ACHN (cell line): ENCODE results near the gene ZIC2.
"Not testable (repeated sequence)": the region's sequence is repeated elsewhere in the genome, so short reads cannot be mapped to it uniquely, and the experiment has no call there.

Experiments
- DNase-seq: peaks from one replicate; pipeline ENCODE4 v3.0.0-alpha.2; 2015
- in situ Hi-C: cut with HindIII; loops from 2 replicates; pipeline ENCODE4 v1.10.0; 2017; ENCODE audit warnings: low sequenced_read_pairs, low pct_ligation_motif_present, low pct_unique_long_range_greater_than_20kb

Gene ZIC2

DNA sequence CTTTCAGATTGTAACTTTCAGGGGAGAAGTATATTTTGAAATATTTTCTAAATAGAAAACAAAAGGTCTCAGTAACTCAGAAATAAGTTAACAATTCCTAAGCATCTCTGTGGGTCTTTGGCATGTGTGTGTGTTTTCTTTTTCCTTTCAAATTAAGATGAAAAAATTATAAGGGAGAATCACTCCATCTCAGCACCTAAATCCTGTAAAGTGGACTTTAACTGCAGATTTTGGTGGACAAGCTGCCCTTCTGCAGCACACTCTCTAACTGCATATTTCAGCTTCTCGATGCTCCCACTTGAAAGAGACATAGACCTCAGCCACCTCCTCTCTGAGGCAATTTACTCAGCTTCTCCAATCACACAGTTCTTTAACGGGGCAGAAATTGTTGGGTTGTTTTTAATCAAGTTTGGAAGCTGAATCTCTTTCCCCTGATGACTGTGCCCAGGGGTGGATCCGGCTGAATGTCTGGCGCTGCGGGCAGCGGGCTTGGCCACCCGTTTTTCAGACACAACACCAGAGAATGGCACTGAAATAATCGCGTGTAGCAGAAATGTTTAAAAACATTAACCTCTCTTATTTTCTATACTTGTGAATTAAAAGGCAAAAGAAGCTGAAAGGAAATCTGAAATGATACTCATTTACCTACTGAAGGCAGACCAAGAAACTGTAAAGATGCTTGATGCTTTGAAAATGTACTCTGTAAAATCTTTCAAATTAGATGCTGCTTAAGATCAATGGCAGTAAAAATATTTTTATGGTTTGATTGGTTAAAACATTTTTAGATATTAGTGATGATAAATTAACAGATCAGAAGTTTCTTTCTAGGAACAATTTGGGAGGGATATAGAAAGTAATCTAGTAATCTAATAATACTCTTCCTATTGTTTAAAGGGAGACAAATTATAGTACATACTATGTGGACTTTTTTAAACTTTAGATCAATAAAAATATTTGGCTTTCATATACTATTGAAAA lies 12.4 kb downstream of the ZIC2 start:
- no peak for DNase-seq
- in situ Hi-C loops, result no loop called here

DNA sequence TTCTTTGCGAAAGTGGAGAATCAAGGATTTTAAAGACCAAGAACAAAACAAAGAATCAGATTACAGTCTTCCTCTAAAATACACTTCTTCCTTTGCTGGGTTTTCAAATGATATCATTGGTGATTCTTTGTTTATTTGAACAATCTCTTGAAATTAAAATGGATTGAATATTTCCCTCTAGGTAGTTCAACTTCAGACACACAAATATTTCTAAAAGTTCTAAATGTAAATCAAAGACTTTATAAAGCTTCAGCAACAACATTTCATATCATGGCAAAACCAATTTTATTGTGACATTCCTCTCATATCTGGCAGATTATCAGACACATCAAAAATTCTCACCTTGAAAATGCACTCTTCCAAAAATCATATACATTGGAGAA lies 13.0 kb downstream of the ZIC2 start:
- in situ Hi-C loops, result no loop called here
- DNase-seq, result no peak

DNA sequence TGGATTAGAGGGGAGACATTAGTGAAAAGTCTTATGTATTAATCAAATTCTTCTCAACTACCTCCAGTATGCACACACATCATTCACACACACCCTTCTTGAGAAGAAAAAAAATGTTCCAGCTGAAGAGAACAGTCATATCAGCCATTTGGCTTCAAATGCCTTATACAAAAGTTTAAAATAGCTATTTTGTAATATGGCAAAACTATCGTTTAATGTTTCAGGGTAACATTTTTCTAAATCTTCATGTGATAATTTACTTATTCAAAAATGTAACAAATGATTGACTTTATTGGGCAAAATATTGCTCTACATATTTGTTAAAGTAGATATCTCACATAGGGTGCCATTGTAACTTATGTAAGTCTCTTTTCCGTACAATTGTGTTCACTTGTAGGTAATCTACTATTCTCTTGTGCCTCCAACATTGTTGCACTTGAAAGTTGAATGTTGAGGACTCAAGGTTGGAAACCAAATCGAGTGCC lies 13.6 kb downstream of the ZIC2 start:
- in situ Hi-C loops, result no loop called here
- DNase-seq, result no peak

DNA sequence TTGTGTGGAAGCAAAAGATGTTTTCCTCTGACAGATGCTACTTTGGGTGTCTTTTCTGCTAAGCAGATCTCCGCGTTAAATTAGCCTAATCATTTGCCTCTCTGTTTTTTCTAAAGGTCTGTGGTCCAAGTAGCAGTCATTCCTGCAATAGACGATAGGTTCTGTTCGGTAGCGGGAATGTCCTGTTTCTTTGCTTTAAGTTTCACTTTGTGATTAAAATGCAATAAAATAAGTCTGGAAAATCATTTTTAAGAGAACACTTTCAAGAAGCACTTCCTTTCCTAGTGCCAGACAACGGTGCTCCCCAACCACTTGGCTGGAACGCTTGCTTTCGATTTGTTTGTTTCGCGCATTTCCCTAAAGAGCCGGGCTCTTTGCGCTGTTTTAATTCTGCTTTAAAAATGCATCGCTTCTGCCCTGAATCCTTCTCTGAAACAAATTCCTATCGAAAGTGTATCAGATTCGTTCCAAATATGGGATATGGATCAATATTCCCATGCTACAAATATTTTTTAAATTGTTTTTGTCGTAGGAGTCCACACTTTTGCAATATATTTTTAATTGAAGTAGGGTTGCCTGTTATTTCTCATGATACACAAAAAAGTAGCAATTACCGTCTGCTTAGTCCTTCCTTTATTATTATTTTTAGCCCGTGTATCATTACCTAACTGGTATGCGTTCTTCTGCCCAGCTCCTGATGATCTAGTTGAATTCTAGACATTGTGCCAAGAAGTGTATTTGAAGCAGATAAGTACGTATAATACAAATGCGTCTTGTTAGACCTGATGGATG lies 14.2 kb downstream of the ZIC2 start:
- no peak for DNase-seq
- in situ Hi-C loops, result no loop called here

DNA sequence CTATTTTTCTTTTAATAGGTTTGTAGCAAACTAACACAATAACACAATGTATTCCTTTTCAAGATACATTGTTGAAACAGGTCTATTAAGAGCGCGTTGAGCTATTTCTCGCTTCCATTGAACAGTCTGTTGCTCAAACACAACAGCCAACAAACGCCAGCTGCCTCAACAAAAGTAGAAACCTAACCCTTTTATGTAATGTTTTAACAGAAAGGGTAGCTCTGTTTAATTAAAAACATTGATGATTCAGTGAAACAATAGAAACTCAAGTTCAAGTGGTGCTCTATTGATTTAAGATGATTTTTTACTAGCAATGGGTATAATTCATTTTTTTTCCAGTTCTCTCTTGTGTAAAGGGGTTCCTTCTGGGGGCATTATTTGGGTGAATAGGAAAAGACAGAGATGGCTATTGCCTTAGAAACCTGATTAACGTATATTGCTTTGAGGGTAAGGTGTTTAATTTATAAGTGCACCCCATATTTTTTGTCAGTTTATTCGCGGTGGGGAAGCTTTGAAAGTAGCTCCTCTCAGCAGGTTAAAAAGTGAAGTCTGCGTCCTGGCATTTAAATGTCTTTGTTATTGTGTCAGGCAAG lies 14.9 kb downstream of the ZIC2 start:
- in situ Hi-C loops, result no loop called here
- no peak for DNase-seq

DNA sequence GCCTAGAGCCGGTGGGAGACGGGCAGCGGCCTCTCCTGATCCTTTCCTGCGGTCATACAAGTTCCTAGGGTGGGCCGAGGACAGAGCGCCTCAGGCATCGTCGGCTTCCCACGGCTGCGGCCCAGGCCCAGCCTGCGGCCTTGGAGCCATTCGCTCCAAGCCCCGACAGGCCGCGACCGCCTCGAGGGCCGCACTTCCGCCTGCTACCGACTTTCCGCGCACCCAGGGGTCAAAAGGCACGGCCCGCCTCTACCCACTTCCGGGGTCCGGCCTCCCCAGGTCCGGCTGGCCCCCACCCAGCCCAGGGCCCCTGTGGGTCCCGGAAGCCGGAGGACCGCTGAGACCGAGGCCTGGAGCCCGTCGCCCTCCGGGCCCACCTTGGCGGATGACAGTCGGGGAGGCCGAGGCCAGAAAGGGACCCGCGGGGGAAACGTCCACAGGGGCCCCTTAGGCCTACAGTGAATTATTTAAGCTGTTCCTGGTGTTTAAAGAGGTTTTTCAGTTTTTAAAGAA lies 16.2 kb downstream of the ZIC2 start:
- no peak for DNase-seq
- in situ Hi-C loops, result no loop called here

DNA sequence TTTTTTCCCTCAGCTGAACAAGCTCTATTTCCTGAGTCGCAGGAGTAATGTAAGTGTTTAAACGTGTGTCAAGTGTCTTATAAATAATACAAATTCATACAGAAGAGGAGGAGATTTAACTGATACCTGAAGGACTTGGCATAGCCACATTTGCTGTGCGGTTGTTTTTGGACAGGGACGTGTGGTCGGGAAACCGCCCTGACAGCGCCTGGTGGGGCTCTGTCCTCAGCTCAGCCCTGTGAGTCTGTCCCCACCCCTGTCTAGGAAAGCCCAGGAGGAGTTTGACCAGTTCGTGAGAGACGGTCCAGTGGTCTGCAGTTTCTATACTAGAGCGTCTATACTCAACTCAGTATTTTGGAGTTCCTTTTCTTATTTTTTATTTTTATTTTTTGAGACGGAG lies 16.7 kb downstream of the ZIC2 start:
- in situ Hi-C loops, result no loop called here
- no peak for DNase-seq

DNA sequence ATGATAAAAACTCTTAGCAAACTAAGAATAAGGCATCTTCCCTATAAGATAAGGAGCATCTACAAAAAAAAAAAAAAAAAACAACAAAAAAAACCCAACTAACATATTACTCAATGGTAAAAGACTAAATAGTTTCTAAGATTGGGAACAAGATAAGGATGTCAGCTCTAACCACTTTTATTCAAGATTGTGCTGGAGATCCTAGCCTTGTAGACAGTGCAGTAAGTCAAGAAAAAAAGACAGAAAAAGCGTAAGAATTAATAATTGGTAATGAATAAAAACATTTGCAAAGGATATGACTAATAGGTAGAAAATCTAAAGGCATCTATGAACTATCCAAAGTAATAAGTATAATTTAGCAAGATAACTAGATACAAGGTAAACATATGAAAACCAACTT lies 33.0 kb downstream of the ZIC2 start:
- in situ Hi-C loops, result no loop called here
- DNase-seq, result no peak

DNA sequence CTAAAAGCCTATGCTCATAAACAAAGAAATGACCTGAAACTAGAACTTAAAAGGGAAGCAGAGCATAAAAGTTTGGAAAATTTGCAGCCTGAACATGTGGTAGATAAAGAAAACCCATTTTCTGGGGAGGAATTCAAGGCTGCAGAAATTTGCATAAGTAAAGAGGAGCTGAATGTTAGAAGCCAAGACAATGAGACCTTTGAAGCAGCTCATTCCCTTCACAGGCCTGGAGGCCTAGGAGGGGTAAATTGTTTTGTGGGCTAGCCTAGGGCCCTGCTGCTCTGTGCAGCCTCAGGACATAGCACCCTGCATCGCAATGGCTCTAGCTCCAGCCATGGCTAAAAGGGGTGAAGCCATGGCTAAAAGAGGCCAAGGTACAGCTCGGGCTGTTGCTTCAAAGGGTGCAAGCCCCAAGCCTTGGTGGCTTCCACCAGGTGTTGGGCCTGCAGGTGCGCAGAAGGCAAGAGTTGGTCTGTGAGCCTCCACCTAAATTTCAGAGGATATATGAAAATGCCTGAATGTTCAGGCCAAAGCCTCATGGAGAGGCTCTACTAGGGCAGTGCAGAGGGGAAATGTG lies 38.3 kb downstream of the ZIC2 start:
- in situ Hi-C loops, result no loop called here
- no peak for DNase-seq

DNA sequence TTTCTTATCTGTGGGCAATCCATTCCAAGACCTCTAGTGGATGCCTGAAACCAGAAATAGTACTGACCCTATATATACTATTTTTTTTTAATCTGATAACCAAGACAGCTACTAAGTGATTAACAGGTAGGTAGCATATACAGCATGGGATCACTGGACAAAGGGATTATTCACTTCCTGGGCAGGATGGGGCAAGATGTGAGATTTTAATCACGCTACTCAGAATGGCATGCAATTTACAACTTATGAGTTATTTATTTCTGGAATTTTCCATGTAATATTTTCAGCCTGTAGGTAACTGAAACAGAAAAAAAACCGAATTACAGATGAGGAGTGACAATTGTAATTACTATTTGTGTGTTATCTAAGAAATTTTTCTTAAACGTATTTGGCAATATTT lies 41.2 kb downstream of the ZIC2 start:
- DNase-seq, result no peak
- in situ Hi-C loops, result no loop called here

DNA sequence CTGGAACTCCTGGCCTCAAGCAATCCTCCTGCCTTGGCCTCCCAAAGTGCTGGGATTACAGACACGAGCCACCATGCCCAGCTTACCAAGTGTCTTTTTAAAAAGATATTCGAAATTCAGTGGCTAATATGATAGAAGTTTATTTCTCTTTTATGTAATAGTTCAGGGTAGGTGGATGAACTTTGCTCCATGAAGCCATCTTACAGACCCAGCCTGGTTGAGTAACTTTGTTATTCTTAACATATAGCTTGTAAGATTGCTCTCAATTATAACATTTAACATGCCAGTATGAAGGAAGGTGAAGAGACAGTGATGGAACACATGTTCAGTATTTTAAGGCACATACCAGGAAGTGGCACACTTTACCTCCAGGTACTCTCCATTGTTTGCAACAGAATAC lies 42.4 kb downstream of the ZIC2 start:
- DNase-seq, result no peak

DNA sequence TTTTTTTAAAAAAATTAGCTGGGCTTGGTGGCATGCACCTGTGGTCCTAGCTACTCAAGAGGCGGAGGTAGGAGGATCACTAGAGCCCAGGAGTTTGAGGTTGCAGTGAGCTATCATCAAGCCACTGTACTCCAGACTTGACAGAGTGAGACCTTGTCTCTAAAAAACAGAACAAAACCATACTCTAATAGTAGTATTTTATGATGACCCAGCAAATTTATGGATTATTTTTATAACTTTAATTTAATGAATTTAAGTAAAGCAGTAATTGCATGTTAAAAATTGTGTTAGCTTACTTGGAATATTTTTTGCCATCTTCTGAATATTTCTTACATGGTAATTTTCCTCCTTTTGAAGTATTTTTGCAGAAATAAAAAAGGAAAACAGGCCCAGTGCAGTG lies 48.3 kb downstream of the ZIC2 start:
- in situ Hi-C loops, result no loop called here
- DNase-seq, result no peak

More for the DNA sequence above, 42.4 kb downstream of the ZIC2 start:
- in situ Hi-C loops, result no loop called here

DNA sequence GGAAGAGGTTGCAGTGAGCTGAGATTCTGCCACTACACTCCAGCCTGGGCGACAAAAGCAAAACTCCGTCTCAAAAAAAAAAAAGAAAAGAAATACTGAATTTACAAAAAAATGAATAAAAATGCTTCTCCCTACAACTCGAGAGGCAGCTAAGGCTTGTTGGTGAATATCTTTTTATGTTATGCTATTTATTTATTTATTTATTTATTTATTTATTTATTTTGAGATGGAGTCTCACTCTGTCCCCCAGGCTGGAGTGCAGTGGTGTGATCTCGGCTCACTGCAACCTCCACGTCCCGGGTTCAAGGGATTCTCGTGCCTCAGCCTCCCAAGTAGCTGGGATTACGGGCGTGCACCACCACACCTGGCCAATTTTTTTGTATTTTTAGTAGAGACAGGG lies 51.1 kb downstream of the ZIC2 start:
- DNase-seq, in situ Hi-C loops: not testable (repeated sequence)

DNA sequence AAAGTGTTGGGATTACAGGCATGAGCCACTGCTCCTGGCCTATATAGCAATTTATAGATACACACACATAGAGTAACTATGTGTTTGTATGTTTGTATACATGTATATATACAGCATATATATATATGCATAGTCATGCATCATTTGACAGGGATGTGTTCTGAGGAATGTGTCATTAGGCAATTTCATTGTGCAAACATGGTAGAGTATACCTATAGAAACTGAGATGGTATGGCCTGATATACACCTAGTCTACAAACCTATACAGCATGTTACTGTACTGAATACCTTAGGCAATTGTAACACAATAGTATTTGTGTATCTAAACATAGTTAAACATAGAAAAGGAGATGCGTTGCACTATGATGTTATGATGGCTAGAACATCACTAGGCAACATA lies 54.4 kb downstream of the ZIC2 start:
- in situ Hi-C loops, result no loop called here

More for the DNA sequence above, 54.4 kb downstream of the ZIC2 start:
- no peak for DNase-seq
